ENCODE results near the gene NACA2.
A peak's percentile ranks its signal among the peaks of the same experiment; 100 is the strongest.
"Not testable (repeated sequence)": the region's sequence is repeated elsewhere in the genome, so short reads cannot be mapped to it uniquely, and the experiment has no call there.

Gene NACA2

DNA sequence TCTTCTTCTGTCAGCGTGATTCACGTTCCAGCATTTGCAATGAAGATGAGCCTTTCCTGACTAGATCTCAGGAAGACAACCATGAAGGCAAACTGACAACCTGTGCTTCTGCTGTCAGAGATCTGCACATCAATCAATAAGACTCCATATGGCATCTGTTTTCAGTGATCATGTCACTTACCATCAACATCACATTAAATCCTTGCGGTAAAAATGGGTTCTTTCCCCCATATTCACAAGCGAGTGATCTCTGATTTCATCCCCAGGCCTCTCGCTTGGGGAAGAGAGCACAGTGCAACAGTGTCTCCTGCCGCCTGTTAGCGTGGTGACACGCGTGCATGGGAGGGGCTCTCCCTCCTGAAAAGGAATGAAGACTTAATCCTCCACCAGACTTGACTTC is 11.1 kb downstream of the NACA2 start:
- FAIRE-seq (peak; percentile 40), DNase-seq (ENCODE audit: insufficient read length, low spot score) (no peak)

DNA sequence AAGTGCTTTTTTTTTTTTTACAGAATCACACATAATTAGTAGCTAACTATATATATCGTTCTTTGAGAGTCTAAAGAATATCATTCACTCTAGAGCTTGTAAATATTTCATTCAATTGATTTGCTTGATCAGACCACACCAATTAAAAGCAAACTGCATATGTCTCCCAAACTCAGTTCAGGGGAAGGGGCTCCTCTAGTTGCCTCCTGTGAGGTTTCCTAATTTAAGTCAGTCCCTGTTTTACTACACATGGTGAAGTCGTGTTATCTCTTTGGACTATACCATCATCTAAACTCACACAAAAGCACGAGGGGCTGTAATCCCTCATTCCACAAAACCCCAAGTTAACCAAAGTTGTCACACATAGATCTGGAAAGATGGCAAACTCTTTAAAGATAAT is 11.7 kb downstream of the NACA2 start:
- DNase-seq (ENCODE audit: insufficient read length, low spot score) (no peak), FAIRE-seq (peak; percentile 23)

DNA sequence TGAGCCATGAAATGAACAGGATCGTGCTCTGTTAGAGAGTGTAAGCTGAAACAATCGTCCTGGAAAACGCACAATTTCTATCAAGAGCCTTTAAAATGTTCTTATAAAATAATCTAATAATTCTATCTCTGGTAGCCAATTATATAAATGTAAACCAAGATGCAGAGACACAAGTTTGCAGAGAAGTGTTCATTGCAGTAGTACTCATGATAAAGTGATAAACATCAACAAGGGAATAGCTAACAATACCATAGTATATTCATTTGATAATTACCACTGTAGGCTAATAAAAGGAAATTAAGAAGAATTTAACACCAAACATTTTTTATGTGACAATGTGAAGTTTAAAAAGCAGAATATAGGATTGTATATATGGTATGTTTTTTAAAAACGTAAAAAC is 12.4 kb downstream of the NACA2 start:
- DNase-seq (ENCODE audit: insufficient read length, low spot score) (no peak), FAIRE-seq (no peak)

DNA sequence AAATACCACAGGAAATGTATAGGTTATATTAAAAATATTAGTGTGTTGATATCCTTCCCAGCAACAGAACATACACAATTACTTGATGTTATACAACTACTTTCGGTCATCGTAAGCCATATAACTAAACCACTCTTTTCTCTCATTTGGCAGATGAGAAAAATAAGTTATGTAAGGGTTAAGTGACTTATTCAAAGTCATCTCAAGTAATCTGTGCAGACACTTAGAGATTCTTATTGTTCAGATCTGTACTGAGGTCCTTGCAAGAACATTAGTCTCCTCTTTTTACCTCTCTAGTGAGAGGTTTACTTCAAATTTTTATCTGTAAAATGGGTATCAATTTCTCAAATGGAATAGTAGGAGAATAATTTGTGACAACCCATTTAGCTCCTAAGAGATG is 15.0 kb downstream of the NACA2 start:
- no peak for FAIRE-seq
- no peak for DNase-seq (ENCODE audit: insufficient read length, low spot score)

DNA sequence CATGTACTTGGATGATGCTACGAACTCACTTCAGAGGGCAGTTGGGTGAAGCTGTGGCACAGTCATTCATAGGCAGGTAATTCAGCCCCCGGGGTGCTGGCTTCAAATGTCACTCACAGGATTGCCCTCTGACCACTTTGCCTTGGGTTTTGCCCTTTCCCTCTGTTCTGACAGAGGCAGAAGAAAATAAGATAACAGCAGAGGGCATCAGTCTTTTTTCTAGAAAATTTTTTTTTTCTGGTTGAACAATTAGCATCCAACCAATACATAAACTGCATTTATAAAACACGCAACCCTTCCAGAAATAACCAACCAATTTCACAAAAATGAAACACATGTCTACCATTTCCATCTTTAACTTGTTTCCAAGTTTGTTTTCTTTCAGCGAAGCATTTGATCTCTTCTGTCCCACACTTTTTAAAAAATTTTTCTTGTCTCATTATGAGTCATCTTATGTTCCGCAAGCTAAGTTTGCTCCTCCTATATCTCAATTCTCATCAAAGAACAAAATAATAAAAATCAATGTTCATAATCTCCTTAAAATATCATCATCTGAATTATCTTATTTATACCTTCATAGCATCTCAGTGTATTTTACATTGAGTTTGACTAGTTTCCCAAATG is 15.6 kb downstream of the NACA2 start:
- DNase-seq (ENCODE audit: insufficient read length, low spot score) (no peak), FAIRE-seq (no peak)

DNA sequence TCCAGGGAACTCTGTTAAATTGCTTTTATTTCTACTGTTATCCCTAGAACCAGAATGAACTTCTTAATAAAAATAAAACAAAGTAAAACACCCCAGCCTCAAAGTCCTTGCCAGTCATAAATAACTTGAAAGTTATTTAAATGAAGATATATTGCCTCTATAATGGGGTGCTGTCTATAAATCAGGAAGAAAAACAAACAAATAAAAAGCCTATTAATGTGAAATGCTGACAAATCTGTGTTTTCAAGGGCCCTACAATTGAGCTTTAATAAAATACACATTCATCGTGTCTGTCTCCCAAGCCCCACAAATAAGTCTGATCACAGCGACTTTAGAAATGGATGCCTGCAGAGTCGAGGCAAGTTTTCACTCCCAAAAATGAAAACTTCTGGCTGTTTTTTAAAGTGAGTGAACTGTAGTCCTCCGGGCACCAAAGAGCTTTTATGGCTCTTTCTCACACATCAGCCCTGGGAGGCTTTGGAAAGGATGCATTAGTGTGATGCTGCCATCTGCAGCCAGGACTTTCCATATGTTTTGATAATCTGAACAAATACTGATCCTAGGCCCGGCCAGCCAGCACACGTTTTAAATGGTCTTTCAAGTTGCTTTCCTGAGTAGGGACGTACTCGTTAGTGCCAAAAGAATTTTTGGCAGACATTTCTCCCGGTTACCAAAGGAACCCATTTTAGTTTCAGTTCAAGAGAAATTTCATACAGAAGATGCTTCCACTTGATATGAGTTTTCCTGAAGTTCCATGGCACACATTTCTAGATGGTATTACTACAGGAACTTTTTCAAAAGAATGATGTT is 16.3 kb downstream of the NACA2 start:
- peak; percentile 71 for FAIRE-seq
- DNase-seq (ENCODE audit: insufficient read length, low spot score): peak; percentile 67

DNA sequence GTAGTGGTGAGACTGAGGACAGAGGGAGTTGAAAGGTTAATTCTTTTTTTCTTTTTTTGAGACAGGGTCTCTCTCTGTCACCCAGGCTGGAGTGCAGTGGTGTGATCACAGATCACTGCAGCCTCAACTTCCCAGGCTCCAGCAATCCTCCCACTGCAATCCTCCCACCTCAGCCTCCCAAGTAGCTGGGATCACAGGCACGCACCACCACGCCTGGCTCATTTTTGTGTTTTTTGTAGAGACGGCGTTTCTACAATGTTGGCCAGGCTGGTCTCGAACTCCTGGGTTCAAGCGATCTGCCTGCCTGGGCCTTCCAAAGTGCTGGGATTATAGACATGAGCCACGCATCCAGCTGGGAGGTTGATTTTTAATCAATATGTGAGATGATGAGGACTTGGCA is 18.5 kb downstream of the NACA2 start:
- FAIRE-seq; DNase-seq (ENCODE audit: insufficient read length, low spot score): not testable (repeated sequence)

DNA sequence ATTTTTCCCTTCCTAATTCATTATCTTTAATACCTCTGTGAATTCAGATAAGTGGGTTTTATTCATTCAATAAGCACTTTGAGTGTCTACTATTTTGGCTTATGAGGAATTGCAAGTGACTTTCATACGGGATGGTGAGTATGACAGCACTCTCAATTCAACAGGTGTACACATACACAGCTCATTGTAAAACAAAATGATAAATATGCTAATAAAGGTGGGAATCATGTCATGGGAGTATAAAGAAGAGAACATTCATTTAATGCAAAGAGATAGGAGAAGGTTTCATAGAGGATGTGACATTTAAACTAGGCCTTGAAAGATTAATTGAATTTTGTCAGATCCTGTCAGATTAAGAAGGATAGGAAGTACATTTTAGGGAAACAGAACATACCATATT is 19.4 kb downstream of the NACA2 start:
- peak; percentile 62 for FAIRE-seq

DNA sequence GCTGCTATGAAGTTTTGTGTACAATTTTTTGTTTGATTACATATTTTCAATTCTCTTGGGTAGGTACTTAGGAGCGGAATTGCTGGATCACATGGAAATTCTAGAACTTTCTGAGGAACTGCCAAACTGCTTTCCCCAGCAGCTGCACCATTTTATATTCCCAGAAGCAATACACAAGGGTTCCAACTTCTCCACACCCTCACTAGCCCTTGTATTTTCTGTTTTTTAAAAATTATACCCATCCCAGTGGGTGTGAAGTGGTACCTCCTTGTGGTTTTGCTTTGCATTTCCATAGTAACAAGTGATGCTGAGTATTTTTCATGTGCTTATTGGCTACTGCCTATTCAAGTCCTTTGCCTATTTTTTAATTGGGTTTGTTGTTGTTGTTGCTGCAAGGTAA is 20.9 kb downstream of the NACA2 start:
- FAIRE-seq (no peak), DNase-seq (ENCODE audit: insufficient read length, low spot score) (no peak)

More for the DNA sequence above, 19.4 kb downstream of the NACA2 start:
- no peak for DNase-seq (ENCODE audit: insufficient read length, low spot score)

DNA sequence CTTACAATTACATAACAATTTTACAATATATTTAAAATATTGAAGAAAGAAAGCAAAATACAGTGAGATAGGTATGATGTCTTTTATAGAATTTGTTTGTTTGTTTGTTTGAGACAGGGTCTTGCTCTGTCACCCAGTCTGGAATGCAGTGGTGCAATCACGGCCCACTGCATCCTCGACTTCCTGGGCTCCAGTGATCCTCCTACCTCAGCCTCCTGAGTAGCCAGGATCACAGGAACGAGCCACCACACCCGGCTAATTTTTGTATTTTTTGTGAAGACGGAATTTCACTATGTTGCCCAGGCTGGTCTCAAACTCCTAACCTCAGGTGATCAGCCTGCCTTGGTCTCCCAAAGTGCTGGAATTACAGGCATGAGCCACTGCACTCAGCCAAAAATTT is 21.5 kb downstream of the NACA2 start:
- FAIRE-seq; DNase-seq (ENCODE audit: insufficient read length, low spot score): not testable (repeated sequence)

DNA sequence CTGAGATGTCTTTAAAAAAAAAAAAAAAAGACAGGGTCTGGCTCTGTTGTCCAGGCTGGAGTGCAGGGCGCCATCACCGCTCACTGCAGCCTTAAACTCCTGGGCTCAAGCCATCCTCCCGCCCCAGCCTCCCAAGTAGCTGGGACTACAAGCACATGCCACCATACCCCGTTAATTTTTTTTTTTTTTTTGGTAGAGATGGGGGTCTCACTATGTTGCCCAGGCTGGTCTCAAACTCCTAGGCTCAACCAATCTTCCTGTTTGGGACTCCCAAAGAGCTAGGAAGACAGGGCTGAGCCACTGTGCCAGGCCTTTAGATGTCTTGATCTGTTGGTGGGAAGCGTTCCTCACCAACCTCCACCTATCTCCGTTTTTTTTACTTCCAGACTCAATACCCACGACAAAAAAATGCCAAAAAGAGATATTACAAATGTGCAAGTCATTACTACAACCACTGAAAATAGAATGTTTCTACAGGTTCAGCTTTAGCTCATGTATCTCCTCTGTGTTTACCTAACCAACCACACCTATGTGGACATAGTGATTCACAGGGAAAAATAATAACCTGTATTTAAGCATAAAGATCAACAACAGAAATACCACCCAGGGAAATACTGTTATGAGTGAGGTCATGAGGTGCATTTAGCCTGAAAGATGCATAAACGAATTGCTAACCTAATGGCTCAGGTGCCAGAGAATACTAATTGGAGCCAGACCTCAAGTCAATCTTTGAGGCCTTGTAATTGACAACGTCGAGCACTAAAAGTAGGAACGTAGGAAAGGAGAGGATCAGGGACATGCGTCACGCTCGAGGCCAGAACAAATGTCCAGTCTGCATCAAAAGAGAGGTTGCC is 22.6 kb downstream of the NACA2 start:
- DNase-seq (ENCODE audit: insufficient read length, low spot score) (no peak), FAIRE-seq (peak; percentile 40)

DNA sequence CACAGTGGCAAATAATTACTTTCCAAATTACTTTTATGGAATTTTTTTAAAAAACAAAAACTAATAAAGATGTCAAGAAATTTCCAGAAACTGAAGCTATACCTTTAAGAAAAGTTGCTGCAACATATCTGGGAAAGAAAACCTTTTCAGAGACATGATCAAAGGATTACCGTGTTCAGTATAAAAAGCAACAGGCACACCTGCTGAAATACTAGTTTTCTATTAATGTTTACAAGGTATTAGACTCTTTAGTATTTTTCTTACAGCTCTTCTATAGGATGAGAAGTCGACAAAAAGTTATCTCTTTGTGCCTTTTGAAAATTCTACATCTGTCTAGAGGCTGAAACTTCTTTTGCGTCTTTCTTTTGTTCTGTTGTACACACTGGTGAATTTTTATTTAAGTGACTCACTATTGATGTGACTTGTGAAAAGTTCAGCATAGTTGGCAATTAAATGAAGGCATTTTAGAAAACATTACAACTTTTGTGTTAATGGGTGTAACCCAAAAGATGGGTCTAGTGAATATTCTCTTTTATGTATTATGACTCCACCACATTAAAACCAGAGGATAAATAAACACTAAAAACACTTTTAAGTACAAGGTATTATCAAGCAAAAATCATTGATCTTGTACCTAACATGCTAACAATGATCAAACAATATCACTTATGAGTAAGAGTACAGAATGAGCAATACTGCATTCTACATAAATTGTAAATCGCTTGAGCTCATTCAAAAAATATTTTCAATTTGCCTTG is 23.8 kb downstream of the NACA2 start:
- FAIRE-seq: no peak
- DNase-seq (ENCODE audit: insufficient read length, low spot score): no peak

DNA sequence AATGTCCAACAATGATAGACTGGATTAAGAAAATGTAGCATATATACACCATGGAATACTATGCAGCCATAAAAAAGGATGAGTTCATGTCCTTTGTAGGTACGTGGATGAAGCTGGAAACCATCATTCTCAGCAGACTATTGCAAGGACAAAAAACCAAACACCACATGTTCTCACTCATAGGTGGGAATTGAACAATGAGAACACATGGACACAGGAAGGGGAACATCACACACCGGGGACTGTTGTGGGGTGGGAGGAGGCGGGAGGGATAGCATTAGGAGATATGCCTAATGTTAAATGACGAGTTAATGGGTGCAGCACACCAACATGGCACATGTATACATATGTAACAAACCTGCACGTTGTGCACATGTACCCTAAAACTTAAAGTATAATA is 24.6 kb downstream of the NACA2 start:
- not testable (repeated sequence) for DNase-seq (ENCODE audit: insufficient read length, low spot score); FAIRE-seq

DNA sequence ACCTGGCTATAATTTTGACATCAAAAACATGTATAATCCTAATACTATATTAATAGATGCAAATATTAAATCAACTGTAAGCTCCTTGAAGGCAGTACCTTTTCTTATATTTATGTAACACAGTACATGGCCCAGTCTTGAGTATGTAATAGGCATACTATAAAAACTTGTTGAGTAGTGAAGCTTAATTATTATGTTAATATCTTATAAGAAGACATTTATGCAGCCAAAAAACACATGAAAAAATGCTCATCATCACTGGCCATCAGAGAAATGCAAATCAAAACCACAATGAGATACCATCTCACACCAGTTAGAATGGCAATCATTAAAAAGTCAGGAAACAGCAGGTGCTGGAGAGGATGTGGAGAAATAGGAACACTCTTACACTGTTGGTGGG is 25.2 kb downstream of the NACA2 start:
- not testable (repeated sequence) for FAIRE-seq; DNase-seq (ENCODE audit: insufficient read length, low spot score)

DNA sequence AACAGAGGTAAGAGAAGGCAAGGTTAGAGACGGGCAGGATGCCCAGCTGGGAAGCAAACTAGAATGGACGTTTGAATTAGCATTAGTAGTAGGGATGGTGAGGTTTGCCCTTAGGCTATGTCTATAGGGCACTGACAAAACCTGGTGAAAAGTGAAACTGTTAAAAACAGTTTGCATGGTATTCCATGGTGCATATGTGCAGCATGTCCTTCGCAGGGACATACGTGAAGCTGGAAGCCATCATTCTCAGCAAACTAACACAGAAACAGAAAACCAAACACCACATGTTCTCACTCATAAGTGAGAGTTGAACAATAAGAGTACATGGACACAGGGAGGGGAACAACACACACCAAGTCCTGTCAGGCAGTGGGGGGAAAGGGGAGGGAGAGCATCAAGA is 25.8 kb downstream of the NACA2 start:
- DNase-seq (ENCODE audit: insufficient read length, low spot score) (no peak), FAIRE-seq (no peak)

DNA sequence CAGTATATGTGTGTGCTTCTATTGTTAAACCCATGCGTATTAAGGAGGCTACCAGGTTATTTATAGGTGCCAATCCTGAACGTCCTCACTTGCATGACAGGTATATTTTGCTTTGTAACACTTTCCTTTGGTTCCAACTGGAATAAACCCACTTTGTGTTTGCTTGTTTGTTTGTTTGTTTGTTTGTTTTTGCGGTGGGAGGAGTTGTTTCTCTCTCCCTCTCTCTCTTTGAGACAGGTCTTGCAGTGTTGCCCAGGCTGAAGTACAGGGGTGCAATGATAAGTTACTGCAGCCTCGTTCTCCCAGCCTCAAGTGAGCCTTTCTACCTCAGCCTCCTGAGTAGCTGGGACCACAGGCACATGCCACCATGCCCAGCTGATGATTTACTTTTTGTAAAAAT is 28.7 kb downstream of the NACA2 start:
- no peak for FAIRE-seq

DNA sequence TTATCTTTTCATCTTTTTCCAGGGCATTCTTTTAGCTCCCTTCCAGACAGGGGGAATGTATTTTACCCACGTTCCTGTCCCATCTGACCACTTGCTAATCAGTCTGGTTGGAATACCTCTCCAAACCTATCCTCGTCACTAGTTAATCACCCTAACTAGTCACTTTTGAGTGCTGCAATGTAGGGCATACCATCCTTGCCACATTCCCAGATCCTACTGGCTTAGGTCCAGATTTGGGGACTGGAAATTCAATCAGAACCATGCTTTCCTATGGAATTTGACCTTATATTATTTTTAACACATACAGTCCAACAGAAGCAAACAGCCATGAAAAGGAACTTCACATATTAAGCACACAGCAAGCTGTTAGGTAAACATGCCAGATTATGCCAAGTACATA is 29.7 kb downstream of the NACA2 start:
- no peak for FAIRE-seq

More for the DNA sequence above, 28.7 kb downstream of the NACA2 start:
- no peak for DNase-seq (ENCODE audit: insufficient read length, low spot score)

DNA sequence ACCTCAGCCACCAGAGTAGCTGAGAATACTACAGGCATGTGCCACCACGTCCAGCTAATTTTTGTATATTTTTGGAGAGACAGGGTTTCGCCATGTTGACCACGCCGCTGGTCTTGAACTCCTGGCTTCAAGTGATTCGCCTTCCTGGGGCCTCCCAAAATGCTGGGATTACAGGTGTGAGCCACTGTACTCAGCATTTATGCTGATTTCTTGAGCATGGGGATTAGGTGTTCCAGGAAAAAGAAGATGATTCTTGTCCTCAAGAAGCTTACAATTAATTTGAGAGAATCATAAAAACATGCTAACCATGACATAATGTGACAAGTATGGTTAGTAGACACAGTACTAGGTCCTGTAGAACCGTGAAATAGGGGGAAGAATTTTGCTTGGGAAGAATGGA is 30.9 kb downstream of the NACA2 start:
- DNase-seq (ENCODE audit: insufficient read length, low spot score) (no peak), FAIRE-seq (no peak)

More for the DNA sequence above, 29.7 kb downstream of the NACA2 start:
- no peak for DNase-seq (ENCODE audit: insufficient read length, low spot score)

DNA sequence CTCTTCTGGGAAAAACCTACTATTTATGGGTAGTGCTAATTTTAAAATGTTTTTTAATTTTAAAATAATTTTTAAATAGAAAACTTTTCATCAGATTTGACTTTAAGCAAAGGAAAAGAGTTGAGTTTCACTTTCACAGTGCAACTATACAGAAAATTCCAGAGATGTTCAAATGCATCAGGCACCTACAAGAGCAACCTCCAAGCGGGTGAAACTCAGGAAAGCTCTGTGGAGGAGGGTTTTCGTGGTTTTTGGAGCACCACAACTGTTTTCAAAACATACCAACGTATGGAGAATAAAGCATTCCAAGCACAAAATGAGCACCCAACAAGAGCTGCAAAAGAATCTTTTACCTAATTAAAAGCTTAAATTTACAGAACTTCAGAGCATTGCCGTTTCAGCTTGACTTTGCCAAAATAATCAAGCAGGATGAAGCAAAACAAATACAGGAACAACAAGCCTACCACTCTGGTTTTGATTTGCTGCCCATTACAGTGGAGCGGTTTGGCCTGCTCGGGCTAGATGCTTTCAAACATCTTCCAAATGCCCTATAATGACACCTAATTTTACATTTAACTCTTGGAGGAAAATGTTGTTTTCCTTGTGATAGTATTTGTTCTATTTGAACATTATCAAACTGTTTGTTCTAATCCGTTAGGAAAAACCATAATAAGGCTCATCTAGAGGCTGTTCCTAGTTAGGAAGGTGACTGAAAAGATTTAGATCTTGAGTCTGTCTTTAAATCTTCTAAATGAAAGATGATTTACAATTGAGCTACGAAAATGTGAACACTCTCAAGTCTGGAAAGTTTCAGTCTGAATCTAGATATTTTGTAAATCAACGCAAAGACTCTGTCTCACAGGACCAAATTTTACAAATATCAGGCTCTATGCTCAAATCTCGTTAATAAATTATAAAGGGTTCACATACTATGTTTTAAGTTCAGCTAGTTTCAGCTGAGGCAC is 34.5 kb downstream of the NACA2 start:
- FAIRE-seq: no peak

More for the DNA sequence above, 34.5 kb downstream of the NACA2 start:
- DNase-seq (ENCODE audit: insufficient read length, low spot score): peak; percentile 40
